Endothelial cell of umbilical vein (primary cell): Measurements from ENCODE around the gene KY.

Experiments used
- EZH2 ChIP-seq: IDR thresholded peaks from 2 replicates; pipeline ENCODE4 v1.6.1; 2012; ENCODE audit warnings: borderline replicate concordance, low read depth, mild to moderate bottlenecking, moderate library complexity, low read length, inconsistent platforms; ENCODE audit not compliant: severe bottlenecking
- FOS ChIP-seq: IDR thresholded peaks from 2 replicates; pipeline ENCODE4 v1.6.1; 2011; ENCODE audit warnings: mild to moderate bottlenecking, low read length, moderate library complexity, borderline replicate concordance; ENCODE audit not compliant: insufficient read depth
- GATA2 ChIP-seq: IDR thresholded peaks from 2 replicates; pipeline ENCODE4 v1.7.0; 2011; ENCODE audit warnings: low read depth, mild to moderate bottlenecking, moderate library complexity, mixed read lengths, low read length; ENCODE audit not compliant: insufficient read length, insufficient read depth
- JUN ChIP-seq: IDR thresholded peaks from 2 replicates; pipeline ENCODE4 v1.6.1; 2011; ENCODE audit warnings: borderline replicate concordance, low read depth; ENCODE audit not compliant: insufficient read length, insufficient read depth
- MYC ChIP-seq: IDR thresholded peaks from one replicate; pipeline ENCODE4 v1.6.1; 2011; ENCODE audit warnings: mild to moderate bottlenecking, low read depth, low read length
- POLR2A ChIP-seq: IDR thresholded peaks from 2 replicates; pipeline ENCODE4 v1.6.1; 2012; ENCODE audit warnings: low read depth, mild to moderate bottlenecking, control low read depth, low read length
- POLR2AphosphoS5 ChIP-seq: IDR thresholded peaks from 2 replicates; pipeline ENCODE4 v1.6.1; 2012; ENCODE audit warnings: low read depth, mild to moderate bottlenecking, control low read depth, low read length, moderate library complexity; ENCODE audit not compliant: insufficient read depth
- TF ChIP-seq, protein P1 (sequence below), 2 donors: IDR thresholded peaks; 1 replicate in 1 of 2; 2 replicates in 1 of 2; pipeline ENCODE4 v1.5.1; 2011; ENCODE audit warnings: low read length in 2 of 2, mild to moderate bottlenecking in 2 of 2, moderate library complexity in 2 of 2, control low read depth in 1 of 2, inconsistent platforms in 1 of 2, low read depth in 1 of 2; ENCODE audit not compliant: insufficient read depth in 1 of 2; ENCODE audit errors: extremely low read depth in 1 of 2
- TF ChIP-seq, protein P2 (sequence below): IDR thresholded peaks from 2 replicates; pipeline ENCODE4 v1.6.1; 2011; ENCODE audit not compliant: insufficient read depth, insufficient read length

DNA sequence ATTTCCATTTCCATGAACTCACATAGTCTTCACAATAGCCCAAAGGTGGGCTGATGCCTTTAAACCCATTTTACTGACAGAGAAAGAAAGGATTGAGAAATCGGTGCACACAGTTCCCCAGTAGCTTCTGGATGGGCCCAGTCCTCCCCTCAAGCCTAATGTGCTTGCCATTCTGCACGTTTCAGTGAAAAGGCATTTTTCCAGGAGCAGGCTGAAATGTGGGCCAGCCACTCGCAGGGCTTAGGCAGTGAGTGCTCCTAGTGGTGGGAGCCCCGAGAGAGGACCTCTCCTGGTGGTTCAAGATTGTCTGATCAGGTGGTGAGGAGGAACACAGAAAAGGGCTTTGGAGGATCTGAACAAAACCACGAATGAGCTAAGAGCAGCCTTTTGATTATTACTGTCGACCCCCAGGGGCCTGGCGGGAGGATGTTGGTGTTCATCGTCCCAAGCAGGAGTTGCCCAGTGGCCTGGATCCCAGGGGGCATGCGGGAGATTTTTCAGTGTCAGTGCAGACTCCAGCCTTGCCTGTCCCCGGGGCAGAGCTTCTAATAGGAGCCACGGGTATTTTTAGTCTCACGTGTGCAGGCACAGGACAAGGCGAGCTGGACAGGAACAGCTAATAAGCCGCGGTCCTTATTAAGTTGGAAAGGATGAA lies 8.7 kb upstream of the KY start:
- TF ChIP-seq, protein P1, sequence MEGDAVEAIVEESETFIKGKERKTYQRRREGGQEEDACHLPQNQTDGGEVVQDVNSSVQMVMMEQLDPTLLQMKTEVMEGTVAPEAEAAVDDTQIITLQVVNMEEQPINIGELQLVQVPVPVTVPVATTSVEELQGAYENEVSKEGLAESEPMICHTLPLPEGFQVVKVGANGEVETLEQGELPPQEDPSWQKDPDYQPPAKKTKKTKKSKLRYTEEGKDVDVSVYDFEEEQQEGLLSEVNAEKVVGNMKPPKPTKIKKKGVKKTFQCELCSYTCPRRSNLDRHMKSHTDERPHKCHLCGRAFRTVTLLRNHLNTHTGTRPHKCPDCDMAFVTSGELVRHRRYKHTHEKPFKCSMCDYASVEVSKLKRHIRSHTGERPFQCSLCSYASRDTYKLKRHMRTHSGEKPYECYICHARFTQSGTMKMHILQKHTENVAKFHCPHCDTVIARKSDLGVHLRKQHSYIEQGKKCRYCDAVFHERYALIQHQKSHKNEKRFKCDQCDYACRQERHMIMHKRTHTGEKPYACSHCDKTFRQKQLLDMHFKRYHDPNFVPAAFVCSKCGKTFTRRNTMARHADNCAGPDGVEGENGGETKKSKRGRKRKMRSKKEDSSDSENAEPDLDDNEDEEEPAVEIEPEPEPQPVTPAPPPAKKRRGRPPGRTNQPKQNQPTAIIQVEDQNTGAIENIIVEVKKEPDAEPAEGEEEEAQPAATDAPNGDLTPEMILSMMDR (IDR thresholded peaks at IDR 0.05; ENCODE audit: extremely low read depth in 1 of 2, insufficient read depth in 1 of 2, low read depth in 1 of 2, low read length in 2 of 2): no peak
- TF ChIP-seq FOS: no peak
- TF ChIP-seq POLR2AphosphoS5: no peak
- TF ChIP-seq, protein P2, sequence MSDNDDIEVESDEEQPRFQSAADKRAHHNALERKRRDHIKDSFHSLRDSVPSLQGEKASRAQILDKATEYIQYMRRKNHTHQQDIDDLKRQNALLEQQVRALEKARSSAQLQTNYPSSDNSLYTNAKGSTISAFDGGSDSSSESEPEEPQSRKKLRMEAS: no peak
- TF ChIP-seq POLR2A: no peak
- TF ChIP-seq MYC: no peak
- TF ChIP-seq EZH2: no peak
- TF ChIP-seq JUN: no peak
- no peak for TF ChIP-seq GATA2
